CD14-positive monocyte (primary cell): ENCODE results near the gene DCTN1. TPM values are rescaled to one million over a fixed set of nuclear protein-coding genes. Genes with fewer than 3 reads are reported as not detected.
A peak's percentile ranks its signal among the peaks of the same experiment; 100 is the strongest.

Experiments used
- DNase-seq, 3 donors: peaks; one replicate each; pipeline ENCODE4 v3.0.0-alpha.2; 2011 to 2022
- H2AFZ ChIP-seq: 2 replicates; pipeline ENCODE4 v1.6.0; 2012; ENCODE audit warnings: mild to moderate bottlenecking, low read depth, low read length, inconsistent platforms; ENCODE audit not compliant: insufficient read depth, poor library complexity, severe bottlenecking
- H3K27ac ChIP-seq, 2 donors: 1 replicate in 1 of 2; 2 replicates in 1 of 2; pipeline ENCODE4 v1.5.1; 2012 to 2013; ENCODE audit warnings: low read length in 2 of 2, control low read depth in 1 of 2, inconsistent platforms in 1 of 2, low read depth in 1 of 2, mild to moderate bottlenecking in 1 of 2
- H3K27me3 ChIP-seq, 2 donors: one replicate each; pipeline versions ENCODE4 v1.6.0 to v1.6.1; 2011 to 2013; ENCODE audit warnings: low read length in 2 of 2; ENCODE audit not compliant: control insufficient read depth in 2 of 2, insufficient read depth in 2 of 2
- H3K36me3 ChIP-seq, 2 donors: replicated peaks in 1 of 2; 1 replicate in 1 of 2; 2 replicates in 1 of 2; pipeline versions ENCODE4 v1.5.1 to v1.6.1; 2012 to 2013; ENCODE audit warnings: low read length in 2 of 2, control low read depth in 1 of 2, inconsistent platforms in 1 of 2, mild to moderate bottlenecking in 1 of 2; ENCODE audit not compliant: insufficient read depth in 2 of 2, control insufficient read depth in 1 of 2
- H3K4me1 ChIP-seq, 2 donors: 1 replicate in 1 of 2; 2 replicates in 1 of 2; pipeline versions ENCODE4 v1.5.1 to v1.6.1; 2012 to 2013; ENCODE audit warnings: low read length in 2 of 2, control low read depth in 1 of 2, inconsistent platforms in 1 of 2, mild to moderate bottlenecking in 1 of 2, moderate library complexity in 1 of 2; ENCODE audit not compliant: insufficient read depth in 2 of 2, control insufficient read depth in 1 of 2
- H3K4me2 ChIP-seq: replicated peaks from 2 replicates; pipeline ENCODE3; 2012; ENCODE audit warnings: low read length, moderate library complexity, mild to moderate bottlenecking; ENCODE audit not compliant: poor library complexity, severe bottlenecking; ENCODE audit errors: extremely low read depth
- H3K4me3 ChIP-seq, 3 experiments: fragments of 200-600 bp in 1 of 3; sonication (generic) in 1 of 3; replicated peaks in 1 of 3; 1 replicate in 2 of 3; 2 replicates in 1 of 3; pipeline ENCODE4 v1.5.1; 2011 to 2013; ENCODE audit warnings: low read length in 3 of 3, mild to moderate bottlenecking in 3 of 3, control low read depth in 2 of 3, low read depth in 2 of 3, inconsistent platforms in 1 of 3, moderate library complexity in 1 of 3
- H3K79me2 ChIP-seq: 2 replicates; pipeline ENCODE4 v1.6.0; 2012; ENCODE audit warnings: mild to moderate bottlenecking, control low read depth, inconsistent platforms, low read length, moderate library complexity; ENCODE audit not compliant: insufficient read depth
- H3K9ac ChIP-seq: 2 replicates; pipeline ENCODE4 v1.6.0; 2017; ENCODE audit warnings: low read length, mild to moderate bottlenecking; ENCODE audit not compliant: insufficient read depth, poor library complexity, severe bottlenecking
- H3K9me3 ChIP-seq, 2 donors: replicated peaks in 1 of 2; 1 replicate in 1 of 2; 2 replicates in 1 of 2; pipeline versions ENCODE4 v1.5.1 to v1.6.1; 2012 to 2013; ENCODE audit warnings: low read length in 2 of 2, control low read depth in 1 of 2; ENCODE audit not compliant: control insufficient read depth in 1 of 2, insufficient read depth in 1 of 2
- H4K20me1 ChIP-seq: 2 replicates; pipeline ENCODE4 v1.6.0; 2012; ENCODE audit warnings: mild to moderate bottlenecking, low read length, control low read depth, moderate library complexity; ENCODE audit not compliant: insufficient read depth
- H3K27ac Mint-ChIP-seq, 7 donors: one replicate each; pipeline ENCODE4 v1.8.0; 2020; ENCODE audit warnings: mild to moderate bottlenecking in 7 of 7, mixed read lengths in 7 of 7, moderate library complexity in 6 of 7, inconsistent platforms in 2 of 7
- H3K27me3 Mint-ChIP-seq, 3 donors: one replicate each; pipeline ENCODE4 v1.8.0; 2021 to 2022; ENCODE audit warnings: low read depth in 3 of 3, mild to moderate bottlenecking in 3 of 3, mixed read lengths in 3 of 3, moderate library complexity in 3 of 3, inconsistent platforms in 1 of 3
- H3K36me3 Mint-ChIP-seq, 2 donors: one replicate each; pipeline ENCODE4 v1.8.0; 2020; ENCODE audit warnings: mixed read lengths in 2 of 2, inconsistent platforms in 1 of 2, mild to moderate bottlenecking in 1 of 2
- H3K4me1 Mint-ChIP-seq: one replicate; pipeline ENCODE4 v1.8.0; 2020; ENCODE audit warnings: mild to moderate bottlenecking, mixed read lengths
- H3K4me3 Mint-ChIP-seq, 2 donors: one replicate each; pipeline ENCODE4 v1.8.0; 2020; ENCODE audit warnings: mild to moderate bottlenecking in 2 of 2, mixed read lengths in 2 of 2, moderate library complexity in 1 of 2
- H3K9me3 Mint-ChIP-seq, 7 donors: one replicate each; pipeline ENCODE4 v1.8.0; 2020 to 2022; ENCODE audit warnings: mixed read lengths in 7 of 7, mild to moderate bottlenecking in 6 of 7, moderate library complexity in 6 of 7, inconsistent platforms in 2 of 7
- CTCF ChIP-seq: fragments of 200-600 bp; IDR thresholded peaks from one replicate; pipeline ENCODE4 v1.8.0; 2022; ENCODE audit warnings: antibody characterized with exemption, mild to moderate bottlenecking
- WGBS: methylation state at CpG from one replicate; pipeline ENCODE4 v1.1.5; 2013; ENCODE audit warnings: missing lambda C conversion rate; ENCODE audit not compliant: insufficient coverage; 5-methylcytosine and 5-hydroxymethylcytosine counted together
- intact Hi-C, 2 donors: fragments of 100-400 bp; cut with micrococcal nuclease; formaldehyde crosslinking; loops; one replicate each; pipeline versions ENCODE4 v1.15.0 to v1.15.1; 2023
- polyA plus RNA-seq, 3 donors: library from polyadenylated mRNA; depleted of rRNA in 1 of 3; unstranded in 2 of 3; stranded (reverse) in 1 of 3; fragments of 300-500 nt in 2 of 3; fragments of >200 nt in 1 of 3; fragmentation: Illumina TruSeq in 2 of 3; gene quantifications; 1 replicate in 2 of 3; 2 replicates in 1 of 3; pipeline ENCODE4 v1.2.3, GENCODE V29; 2012 to 2021

Gene DCTN1
- polyA plus RNA-seq, 3 donors = 27.7 to 45.5 (median 45.5) TPM

- no peaks in the 10 kb centered on the region for H3K27me3 Mint-ChIP-seq
- Histone ChIP-seq H3K4me3 (no peak overlapping the region), H3K36me3 (no peaks in the 10 kb centered on the region), H3K27me3 (no peaks in the 10 kb centered on the region), H2AFZ (peak overlapping the region; percentile 90), H3K9me3 (no peaks in the 10 kb centered on the region), H3K4me1 (peaks cover 9 to 16% of the 10 kb centered on the region in 2 donors), H3K9ac (no peak overlapping the region), H4K20me1 (peaks cover 16% of the 10 kb centered on the region), H3K4me2 (no peak overlapping the region), H3K79me2 (peaks cover 41% of the 10 kb centered on the region), H3K27ac (no peak overlapping the region)
- 80% methylated on average over 10 of the region's 13 CpGs for WGBS
- H3K9me3 Mint-ChIP-seq = no peaks in the 10 kb centered on the region
- no peaks in the 10 kb centered on the region for H3K36me3 Mint-ChIP-seq
- no peak for TF ChIP-seq CTCF
- DNase-seq = no peak
- peak overlapping the region in 1 of 7 donors; percentile 27 for H3K27ac Mint-ChIP-seq
- H3K4me1 Mint-ChIP-seq = peaks cover 8% of the 10 kb centered on the region
- intact Hi-C loops = loop anchor here in 1 of 2 donors (10.0 kb wide), 2 partner anchors 152 to 568 kb away; partner anchors contain the start of gene STAMBP
- no peak overlapping the region for H3K4me3 Mint-ChIP-seq
These were observed 12.3 kb upstream of the DCTN1 start for GRCh38 chr2:74392449-74392743.

- H3K27ac ChIP-seq = peak overlapping the region; percentile 51 to 93
- Mint-ChIP-seq H3K4me3 (peak overlapping the region; percentile 93 to 95), H3K36me3 (no peaks in the 10 kb centered on the region), H3K27ac (peak overlapping the region; percentile 96 to 100 (median 99)), H3K4me1 (peaks cover 8% of the 10 kb centered on the region), H3K27me3 (no peaks in the 10 kb centered on the region), H3K9me3 (no peaks in the 10 kb centered on the region)
- H3K9me3 ChIP-seq = no peaks in the 10 kb centered on the region
- peak overlapping the region; percentile 90 for H2AFZ ChIP-seq
- peak overlapping the region; percentile 91 for H3K9ac ChIP-seq
- peak overlapping the region; percentile 99 for H3K4me2 ChIP-seq
- H3K36me3 ChIP-seq = no peaks in the 10 kb centered on the region
- peaks cover 9 to 16% of the 10 kb centered on the region in 2 donors for H3K4me1 ChIP-seq
- intact Hi-C loops = loop anchor here in 1 of 2 donors (10.0 kb wide), 2 partner anchors 153 to 567 kb away; partner anchors contain the start of gene STAMBP
- WGBS = 2% methylated on average over 51 of the region's 62 CpGs
- peak; percentile 96 for TF ChIP-seq CTCF
- H4K20me1 ChIP-seq = peaks cover 21% of the 10 kb centered on the region
- peaks cover 47% of the 10 kb centered on the region for H3K79me2 ChIP-seq
- peak overlapping the region; percentile 70 to 87 (median 74) for H3K4me3 ChIP-seq
- no peaks in the 10 kb centered on the region for H3K27me3 ChIP-seq
- peak; percentile 92 to 93 (median 93) for DNase-seq
These were observed 11.7 kb upstream of the DCTN1 start for GRCh38 chr2:74391580-74392448.
